ENCODE data around the gene NKX3-2.

The NKX3-2 gene

GRCh38 chr4:13530823-13531624 is 13.3 kb downstream of the NKX3-2 start:
- DNase-seq = no peak

GRCh38 chr4:13529128-13529919 is 15.0 kb downstream of the NKX3-2 start:
- DNase-seq = no peak

- DNase-seq = no peak
Measured at GRCh38 chr4:13528821-13529127, 15.5 kb downstream of the NKX3-2 start.

- DNase-seq = no peak
Measured at GRCh38 chr4:13527981-13528820, 16.1 kb downstream of the NKX3-2 start.

GRCh38 chr4:13527192-13527980 is 16.9 kb downstream of the NKX3-2 start:
- no peak for DNase-seq

- no peak for DNase-seq
Measured at GRCh38 chr4:13526658-13527057, 17.6 kb downstream of the NKX3-2 start.

DNA sequence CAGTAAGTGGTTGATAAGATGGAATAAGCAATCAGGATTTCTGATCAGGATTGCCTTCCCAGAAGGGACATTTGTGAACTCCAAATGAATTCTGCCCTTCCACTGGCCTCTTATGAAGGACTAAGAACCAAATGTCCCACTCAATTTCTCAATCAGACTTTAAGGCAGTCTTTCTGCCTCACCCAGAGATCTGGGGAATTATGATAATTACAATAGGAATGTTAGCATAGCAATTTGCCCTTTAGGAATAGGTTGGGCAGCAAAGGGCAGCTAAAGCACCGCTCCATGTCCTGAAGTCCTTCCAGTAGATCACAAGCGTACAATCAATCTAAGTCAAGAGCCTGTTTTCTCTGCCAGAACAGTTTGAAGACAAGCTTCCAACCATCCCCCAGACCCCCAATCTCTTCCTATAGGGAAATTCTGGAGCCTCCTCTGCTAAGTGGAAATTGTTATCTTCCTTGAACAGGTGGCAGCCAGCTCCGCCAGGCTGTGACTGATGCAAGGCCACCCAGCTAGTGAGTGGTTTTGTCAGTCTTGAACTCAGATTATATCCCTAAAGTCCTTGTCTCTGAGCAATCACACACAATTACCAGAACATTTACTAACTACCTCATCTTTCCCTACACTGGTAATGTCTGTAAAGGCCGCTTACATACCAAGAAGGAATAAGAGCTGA is 18.6 kb downstream of the NKX3-2 start:
- DNase-seq = no peak

DNA sequence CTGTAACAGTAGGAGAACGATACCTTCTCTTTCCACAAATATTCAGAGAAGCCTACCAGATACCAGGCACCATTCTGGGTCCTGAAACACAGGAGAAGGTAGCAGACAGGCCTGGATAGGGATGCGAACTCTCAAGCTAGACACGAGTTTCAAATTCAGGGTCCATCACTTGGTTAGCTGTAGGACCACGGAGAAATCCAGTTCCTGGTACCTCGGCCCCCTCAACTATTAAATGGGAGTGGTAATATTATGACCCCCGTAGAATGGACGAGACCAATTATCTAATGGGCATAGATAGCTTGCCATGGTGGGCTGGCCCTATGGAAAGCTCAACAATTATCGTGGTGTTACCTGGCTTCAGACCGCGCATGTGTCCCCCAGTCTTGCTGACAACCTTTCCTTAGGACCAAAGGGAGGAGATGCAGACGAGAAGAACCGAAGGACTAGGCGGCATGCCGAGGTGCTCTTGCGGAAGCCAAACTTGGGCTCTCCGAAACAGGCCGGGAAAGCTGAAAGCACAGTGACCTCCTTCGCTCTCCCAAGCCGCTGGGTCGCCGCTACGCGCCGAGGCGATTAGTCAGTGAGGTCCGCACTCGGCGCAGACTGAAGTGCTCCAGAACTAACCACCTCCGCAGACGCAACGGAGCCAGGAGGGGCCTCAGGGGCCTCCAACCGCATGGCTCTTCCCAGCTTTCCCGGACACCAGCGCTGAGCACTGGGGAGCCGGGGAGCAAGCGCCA is 19.6 kb downstream of the NKX3-2 start:
- DNase-seq = no peak

DNA sequence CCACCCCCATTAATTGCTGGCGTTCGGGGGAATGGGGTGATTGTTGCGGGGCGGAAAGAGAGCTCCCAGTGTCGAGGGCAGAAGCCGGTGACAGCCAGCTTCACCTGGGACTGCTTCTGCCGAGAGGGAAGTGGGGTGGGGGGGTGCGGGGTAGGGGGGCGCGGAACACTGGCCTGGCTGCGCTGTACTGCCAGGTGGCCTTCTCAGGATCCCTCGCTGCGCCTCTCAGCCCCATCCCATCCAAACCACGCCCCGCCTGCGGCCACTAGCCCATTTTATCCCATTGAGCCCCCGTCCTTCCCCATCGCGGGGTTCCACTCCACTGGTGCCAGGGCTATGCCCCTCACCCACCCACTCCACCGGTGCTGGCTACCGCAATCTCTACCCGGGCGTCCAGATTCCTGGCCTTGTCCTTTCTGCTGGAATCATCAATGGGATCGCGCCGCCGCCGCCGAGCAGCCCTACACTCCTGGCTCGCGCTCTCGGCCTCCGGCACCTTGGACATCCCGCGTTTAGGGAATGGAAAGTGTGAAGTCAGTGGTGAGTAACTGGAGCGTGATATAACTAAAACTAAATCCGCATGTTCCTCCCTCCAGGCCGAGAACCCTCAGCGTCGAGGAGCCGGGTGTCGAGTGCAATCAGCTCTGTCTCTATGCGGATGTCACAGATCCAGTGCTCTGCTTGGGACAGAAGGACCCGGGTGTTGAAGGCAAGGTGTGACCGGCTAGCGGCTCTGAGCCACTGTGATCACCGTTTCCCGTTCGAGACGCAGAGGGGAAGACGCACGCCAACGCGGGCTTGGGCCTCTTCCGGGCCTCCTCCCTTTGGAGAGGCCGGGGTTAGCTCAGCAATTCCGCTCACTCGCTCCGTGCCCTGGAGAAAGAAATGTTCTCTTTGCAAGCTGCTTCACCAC is 20.5 kb downstream of the NKX3-2 start:
- no peak for DNase-seq

DNA sequence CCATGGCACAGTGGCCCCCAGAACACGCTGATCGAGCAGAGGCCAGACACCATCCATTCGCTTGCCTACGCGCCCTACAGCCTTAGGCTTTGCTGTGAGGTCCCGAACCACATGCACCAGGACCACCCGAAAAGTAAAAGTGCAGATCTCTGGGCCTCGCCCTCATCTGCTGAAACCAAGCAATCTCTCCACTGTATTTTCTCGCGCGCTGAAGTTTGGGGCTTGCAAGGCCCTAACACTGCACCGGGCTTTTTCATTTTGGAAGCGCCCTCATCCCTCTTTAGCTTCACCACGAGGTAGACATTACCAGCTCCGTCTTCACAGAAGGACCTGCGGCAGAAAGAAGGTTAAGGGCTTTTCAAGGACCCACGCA is 21.2 kb downstream of the NKX3-2 start:
- no peak for DNase-seq

DNA sequence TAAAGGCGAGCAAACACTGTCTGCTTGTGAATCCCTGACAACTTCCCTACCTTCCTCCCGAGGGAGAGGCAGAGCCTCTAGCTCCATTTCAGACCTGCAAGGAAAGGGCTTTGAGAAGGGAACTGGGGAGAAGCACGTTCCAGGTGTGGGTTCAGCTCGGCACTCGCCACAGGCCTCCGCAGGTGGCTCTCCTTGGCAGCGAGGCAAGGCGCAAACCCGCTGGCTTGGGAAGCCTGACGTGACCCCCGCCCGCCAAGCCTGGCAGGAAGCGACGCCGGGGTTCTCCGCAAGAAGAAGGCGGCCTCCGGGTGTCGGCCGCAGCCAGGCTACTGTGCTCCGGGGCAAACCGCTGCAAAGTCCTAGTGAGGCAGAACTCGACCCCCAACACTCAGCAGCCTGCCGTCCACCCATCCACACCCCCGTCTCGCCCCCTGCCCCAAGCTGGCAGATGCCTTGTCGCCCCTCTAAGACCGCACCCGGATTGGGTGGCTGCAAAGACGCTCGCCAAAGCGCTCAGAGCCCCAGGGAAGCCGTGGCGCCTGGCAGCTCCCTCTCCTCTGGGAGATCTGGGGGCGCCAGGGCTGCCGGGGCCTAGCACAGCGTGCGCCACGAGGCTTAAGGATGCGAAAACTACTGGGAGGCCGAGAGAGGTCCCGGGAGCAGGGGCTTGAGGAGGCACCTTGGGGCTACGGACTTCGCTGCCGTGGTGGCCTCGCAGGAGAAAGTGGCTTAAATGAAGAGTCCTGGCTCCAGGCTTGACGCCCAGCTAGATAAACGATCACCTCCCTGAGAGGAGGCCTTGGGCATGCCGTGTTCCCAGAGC is 21.8 kb downstream of the NKX3-2 start:
- DNase-seq = no peak

DNA sequence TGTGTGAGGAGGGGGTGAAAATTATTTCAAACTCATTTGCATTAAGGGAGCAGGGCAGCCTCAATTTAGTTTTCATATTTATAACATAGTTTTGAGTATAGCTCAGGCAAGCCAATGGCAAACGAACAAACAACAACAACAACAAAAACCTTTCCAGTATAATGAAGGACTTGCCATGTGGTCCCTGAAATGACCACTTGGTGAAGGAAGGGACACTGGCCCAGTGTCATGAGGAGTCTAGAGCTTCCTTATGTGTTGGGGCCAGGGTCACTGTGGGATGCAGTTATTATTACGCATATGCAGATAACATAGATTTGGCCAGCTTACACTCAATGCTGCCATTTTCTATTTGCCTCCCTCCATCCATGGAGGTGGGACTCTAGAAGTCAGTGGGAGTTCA is 23.3 kb downstream of the NKX3-2 start:
- DNase-seq = no peak

DNA sequence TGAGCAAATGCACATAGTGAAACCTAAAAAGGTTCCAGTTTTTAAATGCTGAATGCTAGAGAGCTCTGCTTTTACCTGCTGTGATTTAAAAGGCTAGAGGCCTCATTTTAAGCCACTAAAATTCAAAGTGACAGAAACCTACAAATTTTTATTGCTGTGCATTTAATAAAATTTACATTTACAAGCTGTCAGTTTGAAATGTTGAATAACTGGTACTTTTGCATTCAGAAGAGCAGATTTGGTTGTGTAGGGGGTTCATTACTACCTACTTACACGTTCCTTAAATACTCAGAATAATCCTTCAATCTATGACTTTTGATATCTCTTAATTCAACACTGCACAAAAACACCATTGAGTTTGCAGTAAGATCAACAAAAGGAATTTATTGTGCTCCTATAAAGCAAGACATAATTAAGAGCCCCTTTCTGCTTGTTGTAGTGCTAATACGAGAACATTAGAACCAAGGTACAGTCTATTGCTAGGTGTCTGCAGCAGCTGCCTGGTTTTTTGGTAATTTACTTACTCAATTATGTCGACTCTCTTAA is 27.9 kb downstream of the NKX3-2 start:
- DNase-seq = no peak

DNA sequence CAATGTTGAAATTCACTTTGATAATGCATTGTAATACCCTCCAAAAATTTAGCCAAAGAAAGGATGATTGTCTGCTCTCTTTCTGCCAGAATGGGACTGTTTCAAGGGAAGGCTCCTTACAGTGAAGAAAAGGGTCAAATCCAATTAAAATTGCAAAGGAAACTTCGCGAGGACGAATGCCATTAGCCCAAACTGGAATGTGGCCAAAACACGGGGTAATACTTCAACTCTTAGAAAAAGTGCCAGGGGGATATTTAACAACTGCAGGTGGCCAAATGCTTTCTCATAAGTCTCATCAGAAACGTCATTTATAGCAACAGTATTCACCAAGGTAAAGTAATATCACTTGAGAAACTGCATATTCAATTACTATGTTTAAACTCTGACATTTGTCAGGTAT is 29.0 kb downstream of the NKX3-2 start:
- no peak for DNase-seq

DNA sequence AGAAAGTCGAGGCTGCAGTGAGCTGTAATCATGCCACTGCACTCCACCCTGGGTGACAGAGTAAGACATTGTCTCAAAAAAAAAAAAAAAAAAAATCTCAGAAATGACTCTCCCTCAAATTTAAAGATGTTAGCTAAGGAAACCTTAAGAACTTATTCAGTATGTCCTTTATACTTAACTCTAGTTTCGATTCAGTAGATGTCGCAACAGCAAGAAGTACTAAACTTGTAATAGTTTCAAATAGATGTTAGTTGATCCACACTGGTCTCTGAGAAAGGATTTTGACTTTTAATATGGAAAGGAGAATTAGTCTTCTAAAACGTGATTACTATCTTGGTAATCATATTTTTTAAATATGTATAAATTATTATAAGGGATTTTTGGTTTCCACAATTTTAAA is 29.6 kb downstream of the NKX3-2 start:
- DNase-seq = no peak

DNA sequence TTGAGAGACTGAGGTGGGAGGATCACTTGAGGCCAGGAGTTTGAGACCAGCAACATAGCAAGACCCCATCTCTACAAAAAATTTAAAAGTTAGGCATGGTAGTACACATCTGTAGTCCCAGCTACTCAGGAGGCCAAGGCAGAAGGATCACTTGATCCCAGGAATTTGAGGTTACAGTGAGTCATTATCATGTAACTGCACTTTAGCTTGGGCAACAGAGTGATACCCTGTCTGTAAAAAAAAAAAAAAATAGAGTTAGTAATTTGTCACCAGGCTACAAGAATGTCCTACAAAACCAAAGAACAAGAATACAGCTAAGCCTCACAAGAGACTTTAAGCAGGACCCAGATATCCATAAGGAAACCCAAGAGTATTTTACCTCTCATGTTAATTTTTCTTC is 33.2 kb downstream of the NKX3-2 start:
- DNase-seq = no peak

- no peak for DNase-seq
Measured at GRCh38 chr4:13509442-13509841, 34.9 kb downstream of the NKX3-2 start.

- no peak for DNase-seq
Measured at GRCh38 chr4:13504374-13504773, 39.9 kb downstream of the NKX3-2 start.

DNA sequence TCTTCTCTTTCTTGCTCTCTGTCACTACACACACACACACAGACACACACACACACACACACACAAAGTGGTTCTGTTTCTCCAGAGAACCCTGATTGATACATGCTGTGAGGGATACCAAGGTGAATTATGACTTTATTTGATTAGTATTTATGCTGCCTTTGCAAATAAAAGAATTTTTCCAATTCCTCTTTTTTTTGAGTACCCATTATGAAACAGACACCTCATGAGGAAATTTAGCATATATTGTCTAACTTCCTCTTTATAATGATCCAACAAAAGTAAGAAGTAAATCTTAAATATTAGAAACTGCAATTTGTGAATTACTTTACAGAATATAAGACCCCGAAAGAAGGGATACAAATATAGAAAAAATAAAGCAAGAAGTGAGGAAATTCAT is 45.8 kb downstream of the NKX3-2 start:
- no peak for DNase-seq
